Measurements from ENCODE around the gene SEMG1.

- TF ChIP-seq CTCF (IDR thresholded peaks at IDR 0.05) = no peak
- no peak for TF ChIP-seq EZH2 (IDR thresholded peaks at IDR 0.05; ENCODE audit: borderline replicate concordance, insufficient read depth, low read depth, low read length, poor library complexity, severe bottlenecking)
Observed at GRCh38 chr20:45163083-45163803, 43.6 kb upstream of the SEMG1 start.
